ENCODE results near the gene GNB3.
"Not testable (repeated sequence)": the region's sequence is repeated elsewhere in the genome, so short reads cannot be mapped to it uniquely, and the experiment has no call there.

DNA sequence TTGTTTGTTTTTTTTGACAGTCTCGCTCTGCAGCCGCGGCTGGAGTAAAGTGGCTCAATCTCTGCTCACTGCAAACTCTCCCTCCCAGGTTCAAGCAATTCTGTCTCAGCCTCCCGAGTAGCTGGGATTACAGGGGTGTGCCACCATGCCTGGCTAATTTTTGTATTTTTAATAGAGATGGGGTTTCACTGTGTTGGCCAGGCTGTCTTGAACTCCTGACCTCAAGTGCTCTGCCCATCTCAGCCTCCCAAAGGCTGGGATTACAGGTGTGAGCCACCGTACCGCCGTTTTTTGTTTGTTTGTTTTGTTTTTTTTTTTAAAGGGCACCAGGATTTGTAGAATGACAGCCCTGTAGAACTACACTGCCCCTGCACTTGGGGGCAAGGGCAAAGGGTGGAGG, 48.1 kb downstream of the GNB3 start:
- not testable (repeated sequence) for TF ChIP-seq CTCF (IDR thresholded peaks at IDR 0.05); FOXJ3 (CRISPR knock-in tag; IDR thresholded peaks at IDR 0.05; ENCODE audit: borderline replicate concordance); ATF3 (CRISPR knock-in tag; conservative IDR thresholded peaks at IDR 0.05); ZNF138 (CRISPR knock-in tag; conservative IDR thresholded peaks at IDR 0.05); ZNF121 (CRISPR knock-in tag; IDR thresholded peaks at IDR 0.05); ZNF671 (CRISPR knock-in tag; IDR thresholded peaks at IDR 0.05); ELF4 (CRISPR knock-in tag; IDR thresholded peaks at IDR 0.05; ENCODE audit: low read depth)
- TF ChIP-seq, protein P1, sequence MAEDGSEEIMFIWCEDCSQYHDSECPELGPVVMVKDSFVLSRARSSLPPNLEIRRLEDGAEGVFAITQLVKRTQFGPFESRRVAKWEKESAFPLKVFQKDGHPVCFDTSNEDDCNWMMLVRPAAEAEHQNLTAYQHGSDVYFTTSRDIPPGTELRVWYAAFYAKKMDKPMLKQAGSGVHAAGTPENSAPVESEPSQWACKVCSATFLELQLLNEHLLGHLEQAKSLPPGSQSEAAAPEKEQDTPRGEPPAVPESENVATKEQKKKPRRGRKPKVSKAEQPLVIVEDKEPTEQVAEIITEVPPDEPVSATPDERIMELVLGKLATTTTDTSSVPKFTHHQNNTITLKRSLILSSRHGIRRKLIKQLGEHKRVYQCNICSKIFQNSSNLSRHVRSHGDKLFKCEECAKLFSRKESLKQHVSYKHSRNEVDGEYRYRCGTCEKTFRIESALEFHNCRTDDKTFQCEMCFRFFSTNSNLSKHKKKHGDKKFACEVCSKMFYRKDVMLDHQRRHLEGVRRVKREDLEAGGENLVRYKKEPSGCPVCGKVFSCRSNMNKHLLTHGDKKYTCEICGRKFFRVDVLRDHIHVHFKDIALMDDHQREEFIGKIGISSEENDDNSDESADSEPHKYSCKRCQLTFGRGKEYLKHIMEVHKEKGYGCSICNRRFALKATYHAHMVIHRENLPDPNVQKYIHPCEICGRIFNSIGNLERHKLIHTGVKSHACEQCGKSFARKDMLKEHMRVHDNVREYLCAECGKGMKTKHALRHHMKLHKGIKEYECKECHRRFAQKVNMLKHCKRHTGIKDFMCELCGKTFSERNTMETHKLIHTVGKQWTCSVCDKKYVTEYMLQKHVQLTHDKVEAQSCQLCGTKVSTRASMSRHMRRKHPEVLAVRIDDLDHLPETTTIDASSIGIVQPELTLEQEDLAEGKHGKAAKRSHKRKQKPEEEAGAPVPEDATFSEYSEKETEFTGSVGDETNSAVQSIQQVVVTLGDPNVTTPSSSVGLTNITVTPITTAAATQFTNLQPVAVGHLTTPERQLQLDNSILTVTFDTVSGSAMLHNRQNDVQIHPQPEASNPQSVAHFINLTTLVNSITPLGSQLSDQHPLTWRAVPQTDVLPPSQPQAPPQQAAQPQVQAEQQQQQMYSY (CRISPR knock-in tag; IDR thresholded peaks at IDR 0.05): not testable (repeated sequence)
- TF ChIP-seq, protein P2, sequence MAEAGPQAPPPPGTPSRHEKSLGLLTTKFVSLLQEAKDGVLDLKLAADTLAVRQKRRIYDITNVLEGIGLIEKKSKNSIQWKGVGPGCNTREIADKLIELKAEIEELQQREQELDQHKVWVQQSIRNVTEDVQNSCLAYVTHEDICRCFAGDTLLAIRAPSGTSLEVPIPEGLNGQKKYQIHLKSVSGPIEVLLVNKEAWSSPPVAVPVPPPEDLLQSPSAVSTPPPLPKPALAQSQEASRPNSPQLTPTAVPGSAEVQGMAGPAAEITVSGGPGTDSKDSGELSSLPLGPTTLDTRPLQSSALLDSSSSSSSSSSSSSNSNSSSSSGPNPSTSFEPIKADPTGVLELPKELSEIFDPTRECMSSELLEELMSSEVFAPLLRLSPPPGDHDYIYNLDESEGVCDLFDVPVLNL (CRISPR knock-in tag; IDR thresholded peaks at IDR 0.05; ENCODE audit: borderline replicate concordance, low read depth): not testable (repeated sequence)
- TF ChIP-seq, protein P3, sequence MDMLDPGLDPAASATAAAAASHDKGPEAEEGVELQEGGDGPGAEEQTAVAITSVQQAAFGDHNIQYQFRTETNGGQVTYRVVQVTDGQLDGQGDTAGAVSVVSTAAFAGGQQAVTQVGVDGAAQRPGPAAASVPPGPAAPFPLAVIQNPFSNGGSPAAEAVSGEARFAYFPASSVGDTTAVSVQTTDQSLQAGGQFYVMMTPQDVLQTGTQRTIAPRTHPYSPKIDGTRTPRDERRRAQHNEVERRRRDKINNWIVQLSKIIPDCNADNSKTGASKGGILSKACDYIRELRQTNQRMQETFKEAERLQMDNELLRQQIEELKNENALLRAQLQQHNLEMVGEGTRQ (CRISPR knock-in tag; IDR thresholded peaks at IDR 0.05): not testable (repeated sequence)

Data from WTC11 (cell line).